OCI-LY7 (cell line): ENCODE measurements around the gene VANGL1. TPM values are rescaled to one million over a fixed set of nuclear protein-coding genes. Genes with fewer than 3 reads are reported as not detected.

Source experiments
- BruUV-seq: library from RNA; stranded (reverse); fragments of 400-500 nt; replicated peaks from 2 replicates; lab custom pipeline; 2021; lab: Mats Ljungman, UMichigan
- CTCF ChIA-PET: fragments of 300-600 bp; sonication (Branson Sonifier 250); formaldehyde crosslinking; loops from one replicate; lab custom pipeline; 2022; ENCODE audit warnings: antibody characterized with exemption; ENCODE audit not compliant: unreplicated experiment; lab: Charles Lee
- POLR2A ChIA-PET: fragments of 300-600 bp; sonication (Branson Sonifier 250); formaldehyde crosslinking; loops from one replicate; lab custom pipeline; 2022; ENCODE audit warnings: antibody characterized with exemption; lab: Charles Lee
- DNase-seq: peaks from one replicate; pipeline ENCODE4 v3.0.0-alpha.2; 2015; ENCODE audit warnings: low spot score
- H2AFZ ChIP-seq: fragments of 200-600 bp; sonication (generic), shearing (Covaris generic); 2 replicates; pipeline ENCODE4 v1.6.1; 2014; ENCODE audit warnings: mild to moderate bottlenecking, antibody characterized with exemption, low read length, moderate library complexity
- H3K27ac ChIP-seq: fragments of 200-600 bp; sonication (generic); 2 replicates; pipeline ENCODE4 v1.5.1; 2014; ENCODE audit warnings: mixed run types, low read depth, mild to moderate bottlenecking, moderate library complexity, low read length, inconsistent platforms; ENCODE audit not compliant: poor library complexity, severe bottlenecking
- H3K36me3 ChIP-seq: fragments of 200-600 bp; sonication (generic); 2 replicates; pipeline ENCODE4 v1.6.1; 2014; ENCODE audit warnings: mild to moderate bottlenecking, antibody characterized with exemption, low read length, moderate library complexity, mixed read lengths; ENCODE audit not compliant: insufficient read depth
- H3K4me1 ChIP-seq: fragments of 200-600 bp; sonication (generic); 2 replicates; pipeline ENCODE4 v1.5.1; 2014; ENCODE audit warnings: mild to moderate bottlenecking, low read length; ENCODE audit not compliant: insufficient read depth, poor library complexity, severe bottlenecking
- H3K4me2 ChIP-seq: fragments of 200-600 bp; sonication (generic); 2 replicates; pipeline ENCODE4 v1.6.1; 2014; ENCODE audit warnings: mild to moderate bottlenecking, low read length
- H3K4me3 ChIP-seq: fragments of 200-600 bp; sonication (generic); 2 replicates; pipeline ENCODE4 v1.5.1; 2014; ENCODE audit warnings: mild to moderate bottlenecking, low read depth, low read length; ENCODE audit not compliant: poor library complexity, severe bottlenecking
- H3K79me2 ChIP-seq: fragments of 200-600 bp; sonication (generic); 2 replicates; pipeline ENCODE4 v1.6.1; 2016; ENCODE audit warnings: low read depth, mild to moderate bottlenecking, low read length, moderate library complexity, mixed read lengths; ENCODE audit not compliant: insufficient read depth
- H3K9me2 ChIP-seq: fragments of 200-600 bp; sonication (generic); 2 replicates; pipeline ENCODE4 v1.6.1; 2016; ENCODE audit warnings: mild to moderate bottlenecking, low read length, mixed read lengths; ENCODE audit not compliant: insufficient read depth
- H3K9me3 ChIP-seq: fragments of 200-600 bp; sonication (generic); 2 replicates; pipeline ENCODE4 v1.6.1; 2014; ENCODE audit warnings: mild to moderate bottlenecking, mixed run types, low read length, mixed read lengths
- H4K20me1 ChIP-seq: fragments of 200-600 bp; sonication (generic); 2 replicates; pipeline ENCODE4 v1.6.1; 2014; ENCODE audit warnings: mild to moderate bottlenecking, antibody characterized with exemption, low read length, moderate library complexity, mixed read lengths; ENCODE audit not compliant: insufficient read depth
- CTCF ChIP-seq: fragments of 200-600 bp; sonication (generic); conservative IDR thresholded peaks from 2 replicates; pipeline ENCODE4 v1.5.1; 2014; ENCODE audit warnings: mild to moderate bottlenecking, antibody characterized with exemption, low read length, moderate library complexity, mixed read lengths
- EZH2phosphoT487 ChIP-seq: fragments of 200-600 bp; sonication (generic); IDR thresholded peaks from 2 replicates; pipeline ENCODE4 v1.6.1; 2018; ENCODE audit warnings: low read depth, borderline replicate concordance, mild to moderate bottlenecking, mixed run types, antibody characterized with exemption, low read length, moderate library complexity, mixed read lengths
- intact Hi-C: fragments of 100-400 bp; cut with micrococcal nuclease; formaldehyde crosslinking; loops from one replicate; pipeline ENCODE4 v1.10.0; 2022; ENCODE audit not compliant: unreplicated experiment
- total RNA-seq, 2 experiments: library from RNA; depleted of rRNA in 1 of 2; stranded (reverse); fragments of >200 nt in 1 of 2; shearing (Covaris generic) in 1 of 2; gene quantifications; 2 replicates each; pipeline ENCODE4 v1.2.3, GENCODE V29; 2014 to 2022

VANGL1 gene
- total RNA-seq, 2 experiments from 2014 or later, result 1.2 TPM; not detected in 1

GRCh38 chr1:115661157-115661556 is 19.4 kb downstream of the VANGL1 start:
- intact Hi-C loops, result no loop called here
- POLR2A ChIA-PET, result no interaction called here
- DNase-seq, result no peak
- no peaks in the 10 kb centered on the region for H3K79me2 ChIP-seq
- no peaks in the 10 kb centered on the region for H3K9me3 ChIP-seq
- no peak overlapping the region for H3K27ac ChIP-seq
- CTCF ChIA-PET, result no interaction called here
- no peaks in the 10 kb centered on the region for H3K36me3 ChIP-seq
- H3K4me1 ChIP-seq, result no peaks in the 10 kb centered on the region
- no peak overlapping the region for H3K4me2 ChIP-seq
- H4K20me1 ChIP-seq, result no peaks in the 10 kb centered on the region
- no peak overlapping the region for H3K4me3 ChIP-seq
- no peak for TF ChIP-seq EZH2phosphoT487
- TF ChIP-seq CTCF, result no peak
- no TSS peak for BruUV-seq
- H3K9me2 ChIP-seq, result no peaks in the 10 kb centered on the region
- no peak overlapping the region for H2AFZ ChIP-seq

GRCh38 chr1:115665319-115666096 is 23.7 kb downstream of the VANGL1 start:
- H3K36me3 ChIP-seq, result no peaks in the 10 kb centered on the region
- ChIA-PET CTCF (no interaction called here), POLR2A (no interaction called here)
- H3K9me2 ChIP-seq, result no peaks in the 10 kb centered on the region
- H3K4me1 ChIP-seq, result no peaks in the 10 kb centered on the region
- H3K27ac ChIP-seq, result no peak overlapping the region
- no peak for TF ChIP-seq CTCF
- no peak for TF ChIP-seq EZH2phosphoT487
- intact Hi-C loops, result no loop called here
- BruUV-seq, result no TSS peak
- H4K20me1 ChIP-seq, result no peaks in the 10 kb centered on the region
- H3K4me2 ChIP-seq, result no peak overlapping the region
- no peak for DNase-seq
- H2AFZ ChIP-seq, result no peak overlapping the region
- no peak overlapping the region for H3K4me3 ChIP-seq
- no peaks in the 10 kb centered on the region for H3K9me3 ChIP-seq
- no peaks in the 10 kb centered on the region for H3K79me2 ChIP-seq

- no peak for TF ChIP-seq CTCF
- no peak overlapping the region for H3K4me3 ChIP-seq
- ChIA-PET CTCF (no interaction called here), POLR2A (no interaction called here)
- H3K4me2 ChIP-seq, result no peak overlapping the region
- BruUV-seq, result no TSS peak
- no peak for DNase-seq
- H3K79me2 ChIP-seq, result no peaks in the 10 kb centered on the region
- H2AFZ ChIP-seq, result no peak overlapping the region
- no peaks in the 10 kb centered on the region for H3K4me1 ChIP-seq
- H3K9me2 ChIP-seq, result no peaks in the 10 kb centered on the region
- H4K20me1 ChIP-seq, result no peaks in the 10 kb centered on the region
- no peaks in the 10 kb centered on the region for H3K9me3 ChIP-seq
- H3K36me3 ChIP-seq, result no peaks in the 10 kb centered on the region
- intact Hi-C loops, result no loop called here
- no peak overlapping the region for H3K27ac ChIP-seq
These were observed 24.4 kb downstream of the VANGL1 start for GRCh38 chr1:115666206-115666605.
